Ovary (tissue), 1 donor: ENCODE measurements around the gene CADPS2.

Experiments
- EP300 ChIP-seq: sonication (generic); formaldehyde crosslinking; IDR thresholded peaks from one replicate; pipeline ENCODE4 v1.6.1; 2017; ENCODE audit warnings: antibody characterized with exemption
- POLR2A ChIP-seq: fragments of 450-650 bp; IDR thresholded peaks from one replicate; pipeline ENCODE4 v1.6.1; 2017; ENCODE audit warnings: antibody characterized with exemption, mild to moderate bottlenecking, moderate library complexity

DNA sequence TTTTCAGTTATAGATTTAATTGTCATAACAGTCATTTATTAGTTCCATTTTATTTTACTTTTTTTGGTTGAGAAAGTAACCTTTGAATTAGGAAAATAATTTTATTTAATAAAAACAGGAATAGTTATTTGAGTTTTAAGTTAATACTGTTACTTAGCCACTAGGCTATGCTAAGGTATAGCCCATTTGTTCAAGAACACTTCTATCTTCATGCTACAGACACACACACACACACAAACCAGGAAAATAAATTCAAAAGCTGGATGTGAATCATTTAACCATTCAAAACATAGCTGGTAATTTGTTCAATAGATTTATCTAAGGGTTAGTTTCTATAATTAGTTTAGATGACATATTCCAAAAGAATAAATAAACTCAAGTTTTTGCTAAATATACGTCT is 335.7 kb downstream of the CADPS2 start:
- TF ChIP-seq POLR2A (no peak), EP300 (no peak)
